Right lobe of liver (tissue), 6 donors: ENCODE data around the gene PRC1. TPM values are rescaled to one million over a fixed set of nuclear protein-coding genes. Genes with fewer than 3 reads are reported as not detected.

Experiments
- ATAC-seq, 4 donors: fragments of 200-7000 bp; cut with Tn5 transposase; one replicate each; pipeline ENCODE4 v1.9.1; 2020; ENCODE audit warnings: mild to moderate bottlenecking in 4 of 4, moderate library complexity in 4 of 4
- DNase-seq, 3 donors: peaks; one replicate each; pipeline ENCODE4 v3.0.0-alpha.2; 2020
- H3K27ac ChIP-seq, 3 donors: fragments of 200-600 bp; one replicate each; pipeline ENCODE4 v1.8.0; 2022
- H3K27me3 ChIP-seq, 2 donors: fragments of 200-600 bp; one replicate each; pipeline ENCODE4 v1.8.0; 2022
- H3K36me3 ChIP-seq, 4 donors: fragments of 200-600 bp; sonication (generic) in 1 of 4; one replicate each; pipeline versions ENCODE4 v1.5.1 to v1.8.0; 2017 to 2022; ENCODE audit warnings: control low read depth in 1 of 4
- H3K4me1 ChIP-seq, 4 donors: fragments of 200-600 bp; sonication (generic) in 1 of 4; one replicate each; pipeline versions ENCODE4 v1.5.1 to v1.8.0; 2017 to 2022; ENCODE audit warnings: control low read depth in 1 of 4
- H3K4me3 ChIP-seq, 3 donors: fragments of 200-600 bp; one replicate each; pipeline ENCODE4 v1.8.0; 2022
- H3K9me3 ChIP-seq, 4 donors: fragments of 200-600 bp; sonication (generic) in 1 of 4; one replicate each; pipeline versions ENCODE4 v1.5.1 to v1.8.0; 2017 to 2022; ENCODE audit warnings: control low read depth in 1 of 4
- CTCF ChIP-seq, 4 donors: fragments of 200-600 bp in 3 of 4; fragments of 450-650 bp in 1 of 4; IDR thresholded peaks; one replicate each; pipeline versions ENCODE4 v1.5.1 to v1.8.0; 2016 to 2022; ENCODE audit warnings: antibody characterized with exemption in 4 of 4, mild to moderate bottlenecking in 2 of 4
- POLR2A ChIP-seq: fragments of 450-650 bp; IDR thresholded peaks from one replicate; pipeline ENCODE4 v1.6.1; 2017; ENCODE audit warnings: antibody characterized with exemption, mild to moderate bottlenecking
- WGBS: methylation state at CpG from one replicate; pipeline ENCODE4 v1.1.6; 2018; ENCODE audit warnings: low coverage, low lambda C conversion rate; ENCODE audit not compliant: insufficient coverage; ENCODE audit errors: missing lambda C conversion rate; 5-methylcytosine and 5-hydroxymethylcytosine counted together
- intact Hi-C, 2 donors: fragments of 100-400 bp; cut with DNase I; formaldehyde crosslinking; loops; one replicate each; pipeline versions ENCODE4 v1.11.2 to v1.14.1; 2022
- total RNA-seq, 6 experiments: library from RNA; depleted of rRNA in 2 of 6; stranded (reverse); fragments of >200 nt in 2 of 6; fragmentation: NEBNext Ultra II Directional in 3 of 6; extraction: Animal tissue kit (Norgen Biotek cat#: 25700) in 3 of 6; gene quantifications; one replicate each; pipeline versions ENCODE4 v1.1.0 to v1.2.4, GENCODE V29; 2016 to 2023
- donor health status: DM: no; HTN: yes; CAD: no.
- donor health status: DM: no; HTN: no; CAD: no.
- donor health status: DM: no; HTN: no; CAD: no.
- donor health status: DM: no; HTN: yes; CAD: no.
- donor health status: DM: no; HTN: yes; CAD: no.

The PRC1 gene
- total RNA-seq, 6 experiments from 2014 or later: 1.2 to 8.8 (median 4.3) TPM

DNA sequence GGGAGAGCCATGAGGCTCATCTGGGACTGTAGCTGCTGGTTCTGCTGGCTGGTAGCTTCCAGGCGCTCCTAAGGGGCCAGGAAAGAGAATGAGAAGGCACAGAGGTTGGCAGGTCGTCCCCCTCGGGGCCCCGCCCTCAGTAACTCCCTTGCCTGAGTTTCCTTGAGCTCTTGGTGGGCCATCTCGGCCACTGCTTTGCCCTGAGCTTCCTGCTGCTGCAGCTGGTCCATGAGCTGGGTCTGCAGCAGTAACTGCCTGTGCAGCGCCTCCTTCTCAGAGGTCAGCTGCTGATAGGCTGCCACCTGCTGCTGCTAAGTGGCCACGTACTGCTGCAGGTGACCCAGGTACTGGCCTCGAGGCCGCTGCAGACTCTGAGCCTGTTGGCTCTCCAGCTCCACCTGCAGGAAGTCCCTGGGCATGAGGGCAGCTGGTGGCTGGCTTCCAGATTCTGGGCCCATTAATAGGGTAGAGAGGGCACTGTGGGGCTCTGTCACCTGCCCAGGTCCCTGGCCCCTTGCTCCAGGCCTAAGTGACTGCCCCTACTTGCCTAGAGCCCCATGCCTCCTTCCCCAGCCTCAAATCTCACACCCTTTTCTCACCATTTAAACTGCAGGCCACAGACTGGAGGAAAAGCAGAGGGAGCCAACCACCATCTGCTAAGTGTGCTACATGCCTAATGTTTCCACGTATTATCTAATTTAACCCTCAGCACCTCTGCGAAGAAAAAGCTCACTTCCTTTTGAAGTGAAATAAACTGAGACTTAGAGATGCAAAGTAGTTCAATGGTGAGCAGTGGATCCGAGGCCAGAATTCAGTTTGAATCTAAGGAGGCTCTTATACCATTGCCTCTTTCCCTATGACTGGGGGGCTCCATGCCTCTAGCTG, 38.8 kb upstream of the PRC1 start:
- no peak overlapping the region for H3K4me3 ChIP-seq
- H3K4me1 ChIP-seq: no peaks in the 10 kb centered on the region
- no peaks in the 10 kb centered on the region for H3K27me3 ChIP-seq
- 40% methylated on average over 6 of the region's 12 CpGs for WGBS
- DNase-seq (peak; percentile 80 to 88 (median 87)), ATAC-seq (peak; percentile 93 to 99 (median 96))
- TF ChIP-seq POLR2A (no peak), CTCF (IDR thresholded peaks at IDR 0.05) (peak in 3 of 4 donors; percentile 74 to 86 (median 77))
- no peak overlapping the region for H3K27ac ChIP-seq
- H3K36me3 ChIP-seq: no peaks in the 10 kb centered on the region
- H3K9me3 ChIP-seq: no peaks in the 10 kb centered on the region
- intact Hi-C loops: loop anchor here in 1 of 2 donors (10.0 kb wide), 1 partner anchor 78 kb away; the partner anchor contains the start of gene RCCD1

- no peak overlapping the region for H3K4me3 ChIP-seq
Observed at GRCh38 chr15:91031796-91032195, 37.5 kb upstream of the PRC1 start.

DNA sequence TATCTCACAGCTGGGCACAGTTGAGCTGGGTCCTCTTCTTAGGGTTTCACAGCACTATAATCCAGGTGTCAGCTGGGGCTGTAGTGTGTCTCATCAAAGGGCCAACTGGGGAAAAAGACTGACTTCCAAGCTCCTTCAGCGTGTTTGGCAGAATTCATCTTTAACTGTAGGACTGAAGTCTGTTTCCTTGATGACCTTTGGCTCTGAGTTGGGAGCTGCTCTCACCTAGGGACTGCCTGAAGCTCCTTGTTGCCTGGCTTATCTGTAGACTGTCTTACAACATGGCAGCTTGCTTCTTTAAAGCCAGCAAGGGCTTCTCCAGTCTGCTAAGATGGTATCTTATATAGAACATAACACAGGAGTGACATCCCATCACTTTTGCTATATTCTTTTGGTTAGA, 33.3 kb upstream of the PRC1 start:
- H3K4me3 ChIP-seq: no peak overlapping the region
- no peak for ATAC-seq
- intact Hi-C loops: no loop called here

More at GRCh38 chr15:91031796-91032195, 37.5 kb upstream of the PRC1 start:
- Histone ChIP-seq H3K36me3 (no peaks in the 10 kb centered on the region), H3K4me1 (no peaks in the 10 kb centered on the region), H3K9me3 (no peaks in the 10 kb centered on the region), H3K27me3 (no peaks in the 10 kb centered on the region), H3K27ac (no peak overlapping the region)
- intact Hi-C loops: loop anchor here in 1 of 2 donors (10.0 kb wide), 1 partner anchor 77 kb away; the partner anchor contains the start of gene RCCD1
- TF ChIP-seq POLR2A: no peak
- no peak for TF ChIP-seq CTCF (IDR thresholded peaks at IDR 0.05)
- WGBS: 77% methylated on average over 3 of the region's 10 CpGs
- no peak for ATAC-seq
- DNase-seq: no peak

DNA sequence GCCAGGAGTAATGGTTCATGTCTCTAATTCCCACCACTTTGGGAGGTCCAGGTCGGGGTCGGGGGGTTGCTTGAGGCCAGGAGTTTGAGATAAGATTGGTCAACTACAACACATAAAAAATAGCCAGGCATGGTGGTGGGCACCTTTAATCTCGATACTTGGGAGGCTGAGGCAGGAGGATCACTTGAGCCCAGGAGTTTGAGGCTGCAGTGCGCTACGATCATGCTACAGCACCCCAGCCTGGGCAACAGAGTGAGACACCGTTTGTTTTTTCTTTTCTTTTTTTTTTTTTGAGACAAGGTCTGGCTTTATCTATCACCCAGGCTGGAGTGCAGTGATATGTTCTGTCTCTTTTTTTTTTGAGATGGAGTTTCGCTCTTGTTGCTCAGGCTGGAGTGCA, 29.4 kb upstream of the PRC1 start:
- Histone ChIP-seq H3K36me3 (no peaks in the 10 kb centered on the region), H3K27me3 (no peaks in the 10 kb centered on the region), H3K27ac (no peak overlapping the region), H3K9me3 (no peaks in the 10 kb centered on the region), H3K4me3 (no peak overlapping the region), H3K4me1 (peaks cover 0 to 15% (median 5%) of the 10 kb centered on the region in 4 donors)
- DNase-seq (no peak), ATAC-seq (no peak)
- intact Hi-C loops: no loop called here
- TF ChIP-seq CTCF (IDR thresholded peaks at IDR 0.05): no peak
- 72% methylated on average over 3 of the region's 7 CpGs for WGBS

More for the DNA sequence above, 33.3 kb upstream of the PRC1 start:
- H3K4me1 ChIP-seq: peaks cover 0 to 4% (median 2%) of the 10 kb centered on the region in 4 donors
- no CpG with 5 or more reads among the region's 1 CpG for WGBS
- no peaks in the 10 kb centered on the region for H3K9me3 ChIP-seq
- no peak for DNase-seq
- H3K27me3 ChIP-seq: no peaks in the 10 kb centered on the region
- no peak overlapping the region for H3K27ac ChIP-seq
- TF ChIP-seq CTCF (IDR thresholded peaks at IDR 0.05) (no peak), POLR2A (no peak)
- no peaks in the 10 kb centered on the region for H3K36me3 ChIP-seq
